ENCODE measurements around the gene RPE.

DNA sequence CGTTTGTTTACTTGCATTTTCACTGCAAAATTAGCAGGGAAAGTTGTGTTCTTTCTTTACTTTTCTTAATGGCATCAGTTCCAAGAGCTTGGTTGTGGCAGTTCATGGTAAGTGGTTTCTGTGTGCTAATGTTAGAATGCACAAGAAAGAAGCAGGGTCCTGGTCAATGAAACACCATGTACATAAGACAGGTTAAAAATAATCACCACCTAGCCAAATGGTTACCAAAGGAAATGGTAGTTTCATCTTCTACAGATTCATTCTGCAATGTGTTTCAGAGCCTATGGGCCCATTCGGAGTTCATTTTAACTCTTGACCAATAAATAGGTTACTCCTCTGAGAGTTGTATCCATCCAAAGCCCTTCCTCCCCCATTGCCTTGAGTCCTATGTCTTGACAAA, 18.1 kb upstream of the RPE start:
- TF ChIP-seq, protein P1, sequence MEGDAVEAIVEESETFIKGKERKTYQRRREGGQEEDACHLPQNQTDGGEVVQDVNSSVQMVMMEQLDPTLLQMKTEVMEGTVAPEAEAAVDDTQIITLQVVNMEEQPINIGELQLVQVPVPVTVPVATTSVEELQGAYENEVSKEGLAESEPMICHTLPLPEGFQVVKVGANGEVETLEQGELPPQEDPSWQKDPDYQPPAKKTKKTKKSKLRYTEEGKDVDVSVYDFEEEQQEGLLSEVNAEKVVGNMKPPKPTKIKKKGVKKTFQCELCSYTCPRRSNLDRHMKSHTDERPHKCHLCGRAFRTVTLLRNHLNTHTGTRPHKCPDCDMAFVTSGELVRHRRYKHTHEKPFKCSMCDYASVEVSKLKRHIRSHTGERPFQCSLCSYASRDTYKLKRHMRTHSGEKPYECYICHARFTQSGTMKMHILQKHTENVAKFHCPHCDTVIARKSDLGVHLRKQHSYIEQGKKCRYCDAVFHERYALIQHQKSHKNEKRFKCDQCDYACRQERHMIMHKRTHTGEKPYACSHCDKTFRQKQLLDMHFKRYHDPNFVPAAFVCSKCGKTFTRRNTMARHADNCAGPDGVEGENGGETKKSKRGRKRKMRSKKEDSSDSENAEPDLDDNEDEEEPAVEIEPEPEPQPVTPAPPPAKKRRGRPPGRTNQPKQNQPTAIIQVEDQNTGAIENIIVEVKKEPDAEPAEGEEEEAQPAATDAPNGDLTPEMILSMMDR (IDR thresholded peaks at IDR 0.05; ENCODE audit: low read depth, low read length, missing input control), result no peak
- TF ChIP-seq MAX (IDR thresholded peaks at IDR 0.05), result no peak
- no peak for TF ChIP-seq ZBTB33 (IDR thresholded peaks at IDR 0.05)

All from liver (tissue), 2 donors.